HuH-7.5 (cell line): Measurements from ENCODE around the gene CLPTM1L.
"Not testable (repeated sequence)": the region's sequence is repeated elsewhere in the genome, so short reads cannot be mapped to it uniquely, and the experiment has no call there.

Experiments used
- DNase-seq: peaks from one replicate; pipeline ENCODE4 v3.0.0; 2011; ENCODE audit warnings: low spot score

CLPTM1L gene

DNA sequence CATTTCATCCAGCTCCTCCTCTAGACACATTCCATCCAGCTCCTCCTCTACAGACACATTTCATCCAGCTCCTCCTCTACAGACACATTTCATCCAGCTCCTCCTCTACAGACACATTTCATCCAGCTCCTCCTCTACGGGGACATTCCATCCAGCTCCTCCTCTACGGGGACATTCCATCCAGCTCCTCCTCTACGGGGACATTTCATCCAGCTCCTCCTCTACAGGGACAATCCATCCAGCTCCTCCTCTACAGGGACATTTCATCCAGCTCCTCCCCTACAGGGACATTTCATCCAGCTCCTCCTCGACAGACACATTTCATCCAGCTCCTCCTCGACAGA lies 18.4 kb downstream of the CLPTM1L start:
- not testable (repeated sequence) for DNase-seq

DNA sequence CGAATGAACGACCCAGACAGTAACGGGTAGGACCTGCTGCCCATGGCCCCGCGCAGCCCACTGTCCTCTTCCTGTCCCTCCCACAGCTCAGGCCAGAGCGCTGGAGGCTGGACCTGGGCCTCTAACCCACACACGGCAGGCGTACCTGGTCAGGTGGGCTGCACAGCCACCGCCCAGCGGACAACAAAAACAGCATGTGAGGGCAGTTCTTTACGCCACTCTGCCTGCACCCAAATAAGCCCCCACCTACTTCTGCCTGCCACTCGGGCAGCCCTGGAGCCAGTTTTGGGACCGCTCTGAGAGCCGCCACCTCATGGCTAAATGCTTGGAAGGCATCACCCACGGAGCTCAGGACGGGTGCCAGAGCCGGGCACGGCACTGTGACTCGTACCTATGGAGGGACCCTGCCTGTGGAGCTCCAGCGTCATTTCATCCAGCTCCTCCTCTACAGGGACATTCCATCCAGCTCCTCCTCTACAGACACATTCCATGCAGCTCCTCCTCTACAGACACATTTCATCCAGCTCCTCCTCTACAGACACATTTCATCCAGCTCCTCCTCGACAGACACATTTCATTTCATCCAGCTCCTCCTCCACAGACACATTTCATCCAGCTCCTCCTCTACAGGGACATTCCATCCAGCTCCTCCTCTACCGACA lies 18.9 kb downstream of the CLPTM1L start:
- DNase-seq = no peak

DNA sequence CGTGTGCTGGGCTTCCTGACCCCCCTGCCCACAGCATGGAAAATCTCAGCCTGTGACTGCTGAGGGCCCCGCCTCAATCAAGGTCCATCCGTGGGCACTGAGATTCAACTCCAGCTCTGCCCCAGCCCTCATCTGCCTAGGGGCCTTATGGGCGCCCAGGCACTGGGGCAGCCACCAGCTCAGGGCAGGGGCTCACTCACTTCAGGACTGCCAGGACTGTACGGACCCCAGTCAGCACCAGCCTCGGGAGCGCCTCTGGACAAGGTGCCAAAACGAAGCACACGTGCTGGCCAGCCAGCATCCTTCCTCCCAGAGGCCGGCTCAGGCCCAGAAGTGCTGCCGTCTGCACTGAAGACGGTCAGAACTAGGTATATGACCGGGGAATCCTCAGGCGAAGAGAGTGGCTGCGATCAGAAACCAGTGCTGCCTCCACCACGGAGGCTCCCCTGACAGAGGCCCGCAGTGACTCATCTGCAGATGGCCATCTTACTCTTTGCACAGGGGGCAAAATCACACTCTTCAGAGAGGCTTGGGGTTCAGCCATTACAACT lies 19.6 kb downstream of the CLPTM1L start:
- no peak for DNase-seq

DNA sequence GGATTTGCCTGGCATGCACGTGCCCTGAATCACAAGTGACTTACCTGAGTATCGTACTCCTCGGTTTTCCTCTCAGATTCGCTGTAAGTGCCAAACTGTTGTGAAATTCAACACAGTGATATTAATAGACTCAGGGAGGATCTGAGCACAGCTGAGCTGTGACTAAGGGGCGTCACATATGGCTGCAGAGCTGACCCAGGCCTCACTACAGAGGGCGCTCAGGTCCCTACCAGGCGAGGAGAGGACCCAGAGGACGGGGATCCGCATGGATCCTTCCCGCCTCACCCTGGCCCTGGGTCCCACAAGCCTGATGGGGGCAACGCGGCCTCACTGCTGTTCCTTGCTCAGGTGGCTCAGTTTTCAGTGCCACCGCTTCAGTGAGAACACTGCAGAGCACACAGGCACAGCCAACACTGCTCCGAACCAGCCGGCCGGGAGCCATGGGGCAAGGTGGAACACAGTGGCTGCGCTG lies 20.1 kb downstream of the CLPTM1L start:
- no peak for DNase-seq

DNA sequence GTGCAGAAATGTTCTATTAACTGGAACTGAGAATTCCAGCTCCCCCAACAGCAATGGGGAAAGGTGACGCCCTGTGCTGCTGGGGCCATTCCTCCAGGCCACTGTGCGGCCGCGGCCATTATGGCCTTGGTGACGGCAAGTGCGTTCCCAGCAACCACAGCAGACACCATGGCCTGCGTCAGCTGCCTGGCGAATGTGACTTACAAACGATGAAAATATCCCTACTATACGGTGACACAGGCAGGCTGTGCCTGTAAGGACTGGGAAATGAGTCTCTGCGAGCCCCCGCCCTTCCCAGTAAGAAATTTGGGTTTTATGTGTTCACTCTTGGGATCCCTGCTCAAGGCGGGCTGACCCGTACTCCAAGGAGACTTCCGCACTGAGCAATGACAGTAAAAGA lies 20.6 kb downstream of the CLPTM1L start:
- DNase-seq = no peak

DNA sequence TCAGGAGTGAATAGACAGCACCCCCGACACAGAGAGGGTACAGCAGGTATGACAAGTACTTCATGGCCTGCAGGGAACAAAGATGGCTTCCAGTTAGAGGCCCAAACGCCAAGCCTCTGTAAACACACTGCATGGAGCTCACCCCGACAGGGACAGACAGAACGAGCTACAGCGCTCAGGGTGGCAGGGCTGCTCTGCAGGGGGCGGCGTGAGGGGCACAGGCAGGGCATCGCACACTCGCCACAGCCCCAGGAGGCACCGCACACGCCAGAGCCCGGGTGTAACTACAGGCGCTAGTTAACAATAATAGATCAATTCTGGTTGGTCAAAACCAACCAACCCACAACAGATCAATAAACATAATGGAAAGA lies 21.1 kb downstream of the CLPTM1L start:
- DNase-seq = no peak

DNA sequence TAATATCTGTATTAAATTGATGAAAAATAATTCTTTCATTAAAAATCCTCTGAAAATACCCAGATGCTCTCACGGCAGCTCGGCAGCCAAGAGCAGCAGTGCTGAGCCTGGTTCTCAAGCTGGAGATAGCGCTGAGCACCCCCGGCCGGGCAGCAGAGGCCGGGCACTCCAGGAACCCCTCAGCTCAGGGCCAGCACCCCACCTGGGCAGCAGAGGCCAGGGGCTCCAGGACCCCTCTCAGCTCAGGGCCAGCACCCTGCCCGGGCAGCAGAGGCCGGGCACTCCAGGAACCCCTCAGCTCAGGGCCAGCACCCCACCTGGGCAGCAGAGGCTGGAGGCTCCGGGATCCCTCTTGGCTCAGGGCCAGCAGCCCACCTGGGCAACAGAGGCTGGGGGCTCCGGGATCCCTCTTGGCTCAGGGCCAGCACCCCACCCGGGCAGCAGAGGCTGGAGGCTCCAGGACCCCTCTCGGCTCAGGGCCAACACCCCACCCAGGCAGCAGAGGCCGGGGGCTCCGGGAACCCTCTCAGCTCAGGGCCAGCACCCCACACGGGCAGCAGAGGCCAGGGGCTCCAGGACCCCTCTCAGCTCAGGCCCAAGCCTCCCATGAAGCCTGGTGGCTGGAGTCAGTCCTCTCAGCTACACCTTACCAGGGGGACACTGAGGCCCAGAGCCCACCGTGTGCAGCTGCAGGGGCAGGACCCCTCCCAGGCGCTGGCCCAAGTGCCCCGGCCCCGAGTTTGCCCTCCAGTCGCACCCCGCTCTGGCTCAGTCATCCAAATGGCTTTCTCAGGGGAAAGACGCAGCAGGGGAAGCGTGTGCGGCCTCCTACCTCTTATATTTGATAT lies 21.7 kb downstream of the CLPTM1L start:
- DNase-seq = no peak

DNA sequence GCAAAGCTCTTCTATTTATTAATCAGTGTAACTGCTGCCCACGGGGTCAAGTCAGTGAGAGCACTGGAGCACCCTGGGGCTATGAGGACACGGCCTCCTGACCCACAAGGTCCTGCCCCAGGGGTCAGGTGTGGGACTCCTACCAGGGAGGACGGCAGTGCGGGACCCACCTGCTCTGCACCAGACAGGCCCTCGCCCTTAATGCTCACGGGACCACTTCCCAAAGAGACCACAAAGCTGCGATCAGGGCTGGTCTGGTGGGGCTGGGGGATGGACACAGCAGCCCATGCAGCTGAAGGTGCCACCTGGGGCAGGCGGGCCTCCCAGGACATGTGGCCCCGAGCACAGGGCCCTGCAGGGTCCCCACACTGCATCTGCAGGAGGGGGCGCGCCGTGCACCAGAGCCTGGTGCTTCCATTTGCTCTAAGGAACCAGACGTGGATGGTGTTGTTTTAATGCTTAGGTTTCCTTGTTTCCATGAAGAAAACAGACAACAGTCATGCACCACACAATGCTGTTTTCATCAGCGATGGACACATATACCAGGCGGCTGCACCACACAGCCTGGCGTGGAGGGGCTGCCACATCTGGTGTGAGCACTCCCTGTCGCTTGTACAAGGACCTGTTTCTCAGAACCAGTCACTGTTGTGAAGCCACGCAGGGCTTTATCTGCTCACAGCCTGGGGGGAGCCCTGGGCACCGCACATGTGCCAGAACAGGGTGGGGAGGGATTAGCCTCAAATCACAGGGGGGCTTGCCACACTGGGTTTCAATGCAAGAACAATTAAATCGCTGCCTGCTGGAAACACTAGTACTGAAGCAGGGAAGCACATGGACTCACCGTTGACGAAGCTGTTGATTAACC lies 22.6 kb downstream of the CLPTM1L start:
- DNase-seq = no peak

DNA sequence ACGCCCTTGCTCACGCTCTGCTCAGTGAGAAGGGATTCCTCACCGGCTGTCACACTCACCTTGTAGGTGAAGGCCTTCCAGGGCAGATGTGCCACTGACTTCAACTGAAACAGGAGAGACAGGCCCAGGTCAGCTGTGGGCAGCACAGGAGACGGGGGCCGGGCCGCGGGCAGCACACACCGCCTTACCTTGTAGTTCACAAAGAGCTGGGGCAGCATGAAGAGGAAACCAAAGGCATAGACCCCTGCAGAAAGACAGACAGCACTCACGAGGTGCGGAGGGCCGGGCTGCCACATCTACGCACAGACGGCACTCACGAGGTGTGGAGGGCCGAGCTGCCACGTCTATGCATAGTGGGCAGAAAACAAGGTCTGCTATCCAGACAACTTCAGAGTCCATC lies 23.3 kb downstream of the CLPTM1L start:
- DNase-seq = no peak

DNA sequence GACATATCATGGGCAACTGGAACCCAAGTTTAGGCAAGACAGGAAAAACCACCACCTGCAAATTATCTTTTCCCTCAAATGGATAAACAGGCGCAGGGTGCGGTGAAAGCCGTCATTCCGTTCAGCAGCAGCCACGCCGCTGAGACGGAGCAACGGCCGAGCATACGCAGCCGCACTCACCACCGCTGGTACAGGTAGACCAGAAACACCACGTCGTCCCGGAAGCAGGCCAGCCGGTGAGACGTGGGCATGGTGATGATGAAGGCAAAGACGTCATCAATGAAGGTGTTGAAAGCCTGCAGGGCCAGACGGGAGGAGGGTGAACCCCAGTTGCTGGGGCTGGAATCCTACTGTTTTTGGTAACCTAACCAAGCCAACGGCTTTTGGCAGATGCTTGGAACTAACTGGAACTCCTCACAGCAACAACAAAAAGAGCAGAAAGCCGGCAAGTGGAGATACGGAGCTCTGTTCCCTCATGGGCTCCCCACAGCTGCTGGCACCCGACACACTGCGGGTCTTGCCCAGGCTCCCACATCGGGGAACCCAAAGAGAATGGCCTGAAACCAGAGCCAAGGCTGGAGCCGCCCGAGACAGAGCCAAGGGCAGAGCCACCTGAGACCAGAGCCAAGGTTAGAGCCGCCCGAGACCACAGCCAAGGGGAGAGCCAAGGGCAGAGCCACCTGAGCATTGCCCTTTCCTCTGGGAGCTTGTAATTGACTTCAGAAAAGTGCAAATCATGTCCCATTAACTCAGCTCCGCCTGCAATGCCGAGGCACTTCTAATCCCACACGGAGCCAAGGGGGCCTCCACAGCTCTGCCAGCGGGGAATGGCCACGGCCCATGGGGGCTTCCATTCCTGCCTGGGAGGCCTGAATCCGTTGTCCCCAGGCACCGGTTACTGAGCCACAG lies 24.2 kb downstream of the CLPTM1L start:
- no peak for DNase-seq

DNA sequence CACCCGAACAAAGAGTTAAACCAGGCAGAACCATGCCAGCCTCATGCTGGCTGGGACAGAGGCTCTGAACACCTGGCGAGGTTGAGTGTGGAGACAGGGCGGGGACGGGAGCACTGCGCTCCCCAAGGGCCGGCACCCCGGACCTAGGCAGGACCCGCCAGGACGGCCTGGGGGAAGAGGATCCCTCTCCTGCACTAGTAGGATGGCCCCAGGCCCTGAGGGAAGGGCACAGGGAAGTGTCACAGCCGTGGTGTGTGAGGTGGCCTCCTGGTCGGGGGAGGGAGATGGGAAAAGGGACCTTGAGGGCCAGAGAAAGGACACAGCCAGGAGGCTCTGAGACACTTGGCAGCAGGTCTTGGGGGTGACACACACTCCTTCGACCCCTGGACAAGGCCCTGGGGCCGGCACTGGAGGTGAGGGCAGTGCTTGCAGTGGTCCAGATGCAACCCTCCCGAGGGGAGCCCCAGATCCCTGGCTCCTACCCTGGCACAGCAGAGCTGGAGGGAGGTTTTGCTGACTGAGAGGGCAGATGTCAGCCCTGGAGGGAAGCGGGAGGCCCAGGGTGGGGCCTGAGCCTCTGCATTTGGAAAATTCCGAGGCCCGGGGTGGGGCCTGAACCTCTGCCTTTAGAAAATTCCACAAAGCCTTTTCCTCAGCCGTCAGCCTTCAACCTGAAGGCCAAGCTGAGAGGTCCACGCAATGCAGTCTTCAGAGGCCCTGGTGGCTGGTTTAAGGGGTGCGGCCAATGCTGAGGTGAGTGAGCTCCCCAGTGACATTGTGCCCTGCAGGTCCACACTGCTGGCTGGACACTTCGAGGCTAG lies 25.3 kb downstream of the CLPTM1L start:
- no peak for DNase-seq

DNA sequence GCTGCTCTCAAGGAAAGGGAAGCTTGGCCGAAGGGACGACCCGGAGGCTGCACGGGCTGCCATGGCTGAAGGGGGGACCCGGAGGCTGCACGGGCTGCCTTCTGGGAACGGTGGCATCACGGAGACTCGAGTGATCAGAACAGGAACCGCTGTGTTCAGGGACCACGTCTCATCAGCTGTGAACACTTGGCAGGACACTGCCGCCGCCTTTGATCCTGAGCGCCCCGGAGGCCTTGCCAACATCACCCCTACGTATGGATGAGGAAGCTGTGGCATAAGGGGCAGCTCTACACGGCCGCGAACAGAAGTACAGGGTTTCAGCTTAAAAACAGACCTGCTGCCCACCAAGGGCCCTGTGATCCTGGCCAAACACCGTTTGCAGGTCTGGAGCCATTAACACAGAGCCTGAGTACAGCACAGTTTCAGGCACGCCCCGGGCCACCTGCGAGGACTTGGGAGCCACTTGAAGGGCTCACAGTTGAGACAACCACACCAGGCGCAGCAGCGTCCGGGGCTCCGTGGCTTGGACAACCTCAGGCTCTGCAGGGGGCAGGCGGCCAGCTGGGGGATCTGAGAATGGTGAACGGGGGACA lies 26.1 kb downstream of the CLPTM1L start:
- no peak for DNase-seq

DNA sequence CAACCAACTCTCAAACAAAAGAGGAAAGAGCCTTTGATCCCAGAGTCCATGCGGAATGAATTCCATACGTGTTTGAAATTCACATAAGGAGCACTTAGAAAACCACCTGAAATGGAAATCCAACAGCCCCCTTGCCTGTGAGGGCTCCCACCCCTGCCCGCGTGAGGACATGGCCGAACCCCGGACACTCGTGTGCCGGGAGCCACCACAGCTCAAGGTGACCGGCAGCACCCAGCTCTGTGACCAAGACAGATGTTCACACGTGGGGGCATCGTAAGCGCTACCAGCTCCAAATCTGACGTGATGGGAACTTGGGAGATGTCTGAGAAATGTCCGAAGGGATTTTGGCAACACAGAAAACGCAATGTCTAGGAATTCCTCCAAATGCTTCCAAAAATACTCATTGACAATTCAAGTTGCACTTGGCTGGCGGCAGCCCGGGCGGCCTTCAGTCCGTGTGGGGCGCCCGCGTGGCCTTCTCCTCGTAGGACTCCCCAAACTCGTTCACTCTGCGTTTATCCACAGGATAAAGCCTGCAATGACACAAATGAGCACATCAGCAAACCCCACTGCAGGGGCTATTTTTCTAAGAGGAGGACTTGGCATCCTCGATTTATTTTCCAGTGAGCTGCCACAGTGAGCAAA lies 26.9 kb downstream of the CLPTM1L start:
- DNase-seq = no peak

DNA sequence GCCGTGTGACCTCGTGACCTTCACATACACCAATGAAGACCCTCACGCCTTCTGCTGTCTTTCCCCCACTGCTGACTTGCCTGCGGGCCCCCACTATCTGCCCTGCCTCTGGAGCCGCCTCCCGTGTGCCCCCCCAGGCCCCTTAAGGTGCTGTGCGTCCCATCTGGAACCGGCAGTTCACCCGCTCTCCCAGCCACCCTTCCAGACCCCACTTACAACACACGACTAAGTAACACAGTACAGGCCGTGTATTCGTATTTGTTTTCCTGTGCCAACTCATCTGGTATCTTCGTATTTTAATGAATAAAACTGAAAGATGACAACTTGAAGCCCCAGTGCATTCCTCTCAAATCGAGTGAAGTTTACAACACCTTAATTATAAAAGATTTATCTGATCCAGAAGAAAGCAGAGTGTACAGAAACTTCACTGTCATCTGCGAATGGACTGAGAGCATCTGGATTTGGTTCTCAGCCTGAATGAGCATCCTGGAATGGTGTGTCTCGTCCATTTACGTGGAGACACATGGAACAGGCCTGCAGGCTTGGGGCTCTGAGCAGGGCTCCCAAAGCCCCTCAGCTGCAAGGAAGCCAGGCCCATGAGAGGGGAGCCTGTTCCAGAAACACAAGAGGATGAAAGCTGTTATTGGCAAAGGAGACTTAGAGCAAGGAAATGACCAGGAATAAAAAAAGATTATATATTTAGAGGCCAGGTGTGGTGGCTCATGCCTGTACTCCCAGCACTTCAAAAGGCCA lies 28.1 kb downstream of the CLPTM1L start:
- DNase-seq = no peak

DNA sequence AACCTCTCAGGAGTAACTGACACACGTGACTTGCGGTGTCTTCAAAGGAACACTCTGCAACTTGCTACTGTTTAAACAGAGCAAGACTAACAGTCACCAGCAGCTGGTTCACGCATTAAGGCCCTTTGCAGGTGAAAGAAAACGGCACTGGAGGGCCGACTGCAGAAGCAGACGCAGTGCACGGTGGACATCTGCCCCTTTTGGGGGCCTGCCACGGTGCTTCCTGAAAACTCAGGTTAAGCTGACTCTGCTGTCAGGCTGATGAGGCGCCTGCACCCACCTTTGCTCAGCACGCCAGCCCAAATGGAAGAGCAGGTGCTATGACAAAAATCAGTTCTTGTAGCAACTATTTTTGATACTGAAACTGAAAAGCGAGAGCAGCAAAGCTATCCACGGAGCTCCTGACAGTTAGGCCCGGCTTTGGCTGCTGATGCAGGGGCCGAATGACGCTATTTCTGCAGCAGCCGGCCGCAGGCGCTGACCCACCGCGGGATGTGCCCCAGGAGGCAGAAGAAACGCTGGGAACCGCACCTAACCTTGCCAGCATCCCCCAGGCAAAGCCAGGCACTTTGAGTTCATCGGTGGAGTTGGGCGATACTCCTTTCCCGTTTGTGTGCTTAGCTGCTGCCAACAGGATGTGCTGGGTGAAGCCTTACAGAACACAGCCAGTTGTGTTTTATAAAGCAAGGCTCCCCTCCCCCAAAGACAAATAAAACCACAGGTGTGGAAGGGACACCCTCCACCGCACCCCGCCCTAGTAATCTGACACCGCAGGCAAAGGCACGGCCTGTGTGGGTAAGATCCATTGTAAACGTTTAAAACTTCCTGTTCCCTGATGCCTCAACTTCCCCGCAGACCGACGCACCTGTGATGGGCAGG lies 29.0 kb downstream of the CLPTM1L start:
- DNase-seq = peak; percentile 45

DNA sequence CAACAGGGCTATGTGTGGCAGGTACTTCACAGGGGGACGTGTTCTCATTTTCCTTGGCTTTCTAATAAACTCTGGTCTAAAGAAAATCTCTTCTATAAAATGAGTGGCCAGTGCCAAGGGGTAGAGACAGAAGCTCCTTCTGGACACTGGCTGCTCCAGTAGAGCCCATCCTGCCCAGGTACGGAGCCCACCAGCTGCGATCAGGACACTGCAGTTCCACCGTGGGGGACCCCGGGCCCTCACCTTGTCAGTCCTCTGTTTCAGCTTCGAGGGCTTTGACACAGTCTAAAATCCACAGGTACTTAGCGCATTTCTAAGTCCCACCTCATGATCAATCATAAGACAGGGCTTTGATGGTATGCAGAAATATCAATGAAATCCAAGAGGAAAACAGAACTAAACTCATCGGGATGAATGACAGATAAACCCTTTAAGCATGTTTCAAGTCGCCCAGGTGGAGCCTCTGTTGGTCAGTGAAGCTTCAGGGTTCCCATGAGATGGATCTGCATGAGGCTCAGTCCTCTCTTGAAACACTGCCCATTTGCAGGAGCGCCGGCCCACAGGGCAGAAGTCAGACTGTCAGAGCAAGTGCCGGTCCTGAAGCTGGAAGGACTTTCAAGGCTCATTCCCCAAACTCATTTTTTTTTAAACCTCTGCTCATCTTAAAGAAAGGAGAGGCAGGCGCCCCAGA lies 29.7 kb downstream of the CLPTM1L start:
- no peak for DNase-seq

DNA sequence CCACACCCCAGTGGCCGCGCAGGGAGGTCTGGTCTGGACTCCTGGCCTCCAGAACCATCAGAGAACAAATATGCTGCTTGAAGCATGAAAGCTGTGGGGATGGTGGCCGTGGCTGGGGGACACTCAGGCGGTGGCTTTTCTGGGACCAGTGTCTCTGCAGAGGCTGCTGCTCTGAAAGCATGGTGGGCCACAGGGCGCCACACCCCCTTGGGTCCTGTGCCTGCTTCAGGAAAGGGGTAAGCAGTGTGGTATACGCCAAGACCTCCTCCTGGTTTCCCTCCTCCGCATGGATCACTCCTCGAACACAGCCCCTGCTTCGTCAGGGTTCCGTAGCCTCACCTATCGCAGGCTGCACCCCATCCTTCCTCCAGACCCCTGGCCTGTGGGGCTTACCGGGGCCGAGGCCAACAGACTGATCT lies 30.3 kb downstream of the CLPTM1L start:
- no peak for DNase-seq
